Measurements from ENCODE around the gene LRRC61.

Gene LRRC61

DNA sequence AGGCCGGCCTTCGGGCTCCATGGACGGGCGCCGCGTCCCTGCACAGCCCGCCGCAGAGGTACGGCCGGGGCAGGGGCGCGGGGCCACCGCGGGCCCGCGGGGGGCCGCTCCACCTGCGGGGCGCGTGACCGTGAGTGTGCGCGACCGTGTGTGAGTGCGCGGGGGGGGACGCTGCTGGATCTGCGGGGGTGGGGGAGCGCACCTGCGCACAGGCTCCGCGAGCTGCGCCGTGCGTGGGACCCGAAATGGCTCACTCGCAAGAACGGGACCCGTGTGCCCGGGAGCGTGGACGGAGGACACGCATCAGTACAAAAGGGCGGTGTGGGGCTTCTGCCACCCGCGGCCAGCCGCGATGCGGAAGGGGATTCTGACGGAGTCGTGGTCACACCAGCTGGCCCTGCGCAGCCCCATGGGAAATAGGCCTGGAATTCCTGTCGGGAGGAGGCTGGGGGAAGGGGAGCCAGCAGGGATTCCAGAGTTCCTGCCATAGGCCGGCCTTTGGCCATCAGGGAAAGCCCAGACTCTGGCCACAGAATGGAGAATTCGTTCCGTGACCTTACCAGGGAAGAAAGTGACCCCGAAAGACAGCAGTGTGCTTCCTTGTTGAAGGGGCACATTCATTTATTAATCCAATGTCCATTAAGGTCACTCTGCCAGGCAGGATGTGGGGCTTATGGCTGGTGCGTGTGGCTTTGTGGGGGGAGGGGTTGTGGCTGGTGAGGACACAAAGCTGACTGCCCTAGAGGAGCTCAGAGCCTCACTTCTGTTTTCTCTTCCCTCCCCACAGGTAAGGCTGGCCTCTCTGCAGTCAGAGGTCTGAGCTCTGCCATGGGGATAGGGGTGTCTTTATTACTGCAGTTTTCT, 46.0 kb downstream of the LRRC61 start:
- peak; percentile 73 for FAIRE-seq
- DNase-seq (ENCODE audit: insufficient read length, low spot score) = peak; percentile 93

DNA sequence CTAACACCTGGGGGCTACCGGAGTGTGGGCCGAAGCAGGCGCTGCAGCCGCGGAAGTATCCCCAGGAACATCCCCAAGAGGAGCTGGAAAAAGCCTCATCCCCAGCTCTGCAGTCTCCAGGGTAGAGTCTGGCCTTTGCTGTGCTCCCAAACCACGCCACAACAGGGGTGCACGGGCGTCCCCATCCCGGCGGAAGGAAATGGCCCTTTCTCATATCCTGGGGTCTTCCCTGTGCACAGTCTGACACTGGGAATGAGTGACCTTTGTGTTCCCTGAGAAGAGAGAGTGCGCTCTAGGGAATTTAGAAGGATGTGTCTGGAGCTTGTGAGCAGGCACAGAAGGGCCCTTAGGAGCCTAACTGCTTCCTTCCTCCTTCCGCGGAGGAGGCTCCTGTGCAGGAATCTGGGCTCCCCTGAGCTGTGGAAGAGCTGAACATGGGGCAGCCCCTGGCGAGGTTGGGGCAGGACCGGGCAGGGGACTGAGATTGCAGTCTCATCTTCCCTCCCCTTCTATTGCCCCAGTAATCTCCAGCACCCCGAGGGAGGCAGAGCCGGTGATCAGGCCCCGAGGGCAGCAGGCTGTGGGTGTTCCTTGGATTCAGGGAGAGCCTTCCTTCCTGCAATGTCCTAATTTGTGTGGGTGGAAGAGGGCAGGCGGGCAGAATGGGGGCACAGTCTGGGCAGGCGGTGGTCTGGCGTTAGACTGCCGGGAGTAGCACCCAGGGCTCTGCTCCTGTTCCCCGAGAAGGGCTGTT, 46.8 kb downstream of the LRRC61 start:
- FAIRE-seq (no peak), DNase-seq (ENCODE audit: insufficient read length, low spot score) (no peak)

DNA sequence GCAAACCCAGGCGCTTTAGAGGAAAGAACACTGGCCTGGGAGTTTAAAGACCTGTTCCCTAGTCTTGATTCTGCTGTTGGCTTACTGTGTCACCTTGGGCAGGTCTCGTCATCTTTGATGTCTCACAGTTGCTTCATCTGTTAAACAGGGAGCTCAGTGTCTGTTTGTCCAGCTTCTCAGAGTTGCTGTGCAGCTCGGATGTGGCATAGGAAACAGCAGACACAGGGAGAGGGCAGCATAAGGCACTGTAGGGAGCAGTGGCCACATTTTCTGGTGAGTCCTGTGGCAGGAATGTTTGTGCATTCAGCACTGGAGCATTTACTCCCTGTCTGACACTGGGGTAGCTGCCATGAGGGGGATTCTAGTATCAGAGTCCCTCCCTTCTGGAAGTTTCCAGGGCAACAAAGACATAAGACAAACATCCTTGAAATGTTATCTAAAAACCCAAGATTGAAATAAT, 47.5 kb downstream of the LRRC61 start:
- DNase-seq (ENCODE audit: insufficient read length, low spot score) (no peak), FAIRE-seq (no peak)

DNA sequence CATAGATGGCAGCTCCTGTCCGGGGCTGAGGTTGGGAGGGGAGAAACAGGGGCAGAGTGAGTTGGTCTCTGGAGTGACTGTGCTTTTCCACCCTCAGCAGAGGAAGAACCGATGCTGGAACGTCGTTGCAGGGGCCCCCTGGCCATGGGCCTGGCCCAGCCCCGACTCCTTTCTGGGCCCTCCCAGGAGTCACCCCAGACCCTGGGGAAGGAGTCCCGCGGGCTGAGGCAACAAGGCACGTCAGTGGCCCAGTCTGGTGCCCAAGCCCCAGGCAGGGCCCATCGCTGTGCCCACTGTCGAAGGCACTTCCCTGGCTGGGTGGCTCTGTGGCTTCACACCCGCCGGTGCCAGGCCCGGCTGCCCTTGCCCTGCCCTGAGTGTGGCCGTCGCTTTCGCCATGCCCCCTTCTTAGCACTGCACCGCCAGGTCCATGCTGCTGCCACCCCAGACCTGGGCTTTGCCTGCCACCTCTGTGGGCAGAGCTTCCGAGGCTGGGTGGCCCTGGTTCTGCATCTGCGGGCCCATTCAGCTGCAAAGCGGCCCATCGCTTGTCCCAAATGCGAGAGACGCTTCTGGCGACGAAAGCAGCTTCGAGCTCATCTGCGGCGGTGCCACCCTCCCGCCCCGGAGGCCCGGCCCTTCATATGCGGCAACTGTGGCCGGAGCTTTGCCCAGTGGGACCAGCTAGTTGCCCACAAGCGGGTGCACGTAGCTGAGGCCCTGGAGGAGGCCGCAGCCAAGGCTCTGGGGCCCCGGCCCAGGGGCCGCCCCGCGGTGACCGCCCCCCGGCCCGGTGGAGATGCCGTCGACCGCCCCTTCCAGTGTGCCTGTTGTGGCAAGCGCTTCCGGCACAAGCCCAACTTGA, 48.2 kb downstream of the LRRC61 start:
- no peak for FAIRE-seq
- no peak for DNase-seq (ENCODE audit: insufficient read length, low spot score)

DNA sequence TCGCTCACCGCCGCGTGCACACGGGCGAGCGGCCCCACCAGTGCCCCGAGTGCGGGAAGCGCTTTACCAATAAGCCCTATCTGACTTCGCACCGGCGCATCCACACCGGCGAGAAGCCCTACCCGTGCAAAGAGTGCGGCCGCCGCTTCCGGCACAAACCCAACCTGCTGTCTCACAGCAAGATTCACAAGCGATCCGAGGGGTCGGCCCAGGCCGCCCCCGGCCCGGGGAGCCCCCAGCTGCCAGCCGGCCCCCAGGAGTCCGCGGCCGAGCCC, 48.8 kb downstream of the LRRC61 start:
- no peak for DNase-seq (ENCODE audit: insufficient read length, low spot score)
- no peak for FAIRE-seq

DNA sequence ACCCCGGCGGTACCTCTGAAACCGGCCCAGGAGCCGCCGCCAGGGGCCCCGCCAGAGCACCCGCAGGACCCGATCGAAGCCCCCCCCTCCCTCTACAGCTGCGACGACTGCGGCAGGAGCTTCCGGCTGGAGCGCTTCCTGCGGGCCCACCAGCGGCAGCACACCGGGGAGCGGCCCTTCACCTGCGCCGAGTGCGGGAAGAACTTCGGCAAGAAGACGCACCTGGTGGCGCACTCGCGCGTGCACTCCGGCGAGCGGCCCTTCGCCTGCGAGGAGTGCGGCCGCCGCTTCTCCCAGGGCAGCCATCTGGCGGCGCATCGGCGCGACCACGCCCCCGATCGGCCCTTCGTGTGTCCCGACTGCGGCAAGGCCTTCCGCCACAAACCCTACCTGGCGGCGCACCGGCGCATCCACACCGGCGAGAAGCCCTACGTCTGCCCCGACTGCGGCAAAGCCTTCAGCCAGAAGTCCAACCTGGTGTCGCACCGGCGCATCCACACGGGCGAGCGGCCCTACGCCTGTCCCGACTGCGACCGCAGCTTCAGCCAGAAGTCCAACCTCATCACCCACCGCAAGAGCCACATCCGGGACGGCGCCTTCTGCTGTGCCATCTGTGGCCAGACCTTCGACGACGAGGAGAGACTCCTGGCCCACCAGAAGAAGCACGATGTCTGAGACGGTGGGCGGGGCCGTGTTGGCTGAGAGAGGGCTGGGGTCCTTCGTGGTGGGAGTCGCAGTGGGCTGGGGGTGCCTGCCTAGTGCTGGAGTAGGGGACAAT, 49.3 kb downstream of the LRRC61 start:
- DNase-seq (ENCODE audit: insufficient read length, low spot score) (no peak), FAIRE-seq (no peak)

DNA sequence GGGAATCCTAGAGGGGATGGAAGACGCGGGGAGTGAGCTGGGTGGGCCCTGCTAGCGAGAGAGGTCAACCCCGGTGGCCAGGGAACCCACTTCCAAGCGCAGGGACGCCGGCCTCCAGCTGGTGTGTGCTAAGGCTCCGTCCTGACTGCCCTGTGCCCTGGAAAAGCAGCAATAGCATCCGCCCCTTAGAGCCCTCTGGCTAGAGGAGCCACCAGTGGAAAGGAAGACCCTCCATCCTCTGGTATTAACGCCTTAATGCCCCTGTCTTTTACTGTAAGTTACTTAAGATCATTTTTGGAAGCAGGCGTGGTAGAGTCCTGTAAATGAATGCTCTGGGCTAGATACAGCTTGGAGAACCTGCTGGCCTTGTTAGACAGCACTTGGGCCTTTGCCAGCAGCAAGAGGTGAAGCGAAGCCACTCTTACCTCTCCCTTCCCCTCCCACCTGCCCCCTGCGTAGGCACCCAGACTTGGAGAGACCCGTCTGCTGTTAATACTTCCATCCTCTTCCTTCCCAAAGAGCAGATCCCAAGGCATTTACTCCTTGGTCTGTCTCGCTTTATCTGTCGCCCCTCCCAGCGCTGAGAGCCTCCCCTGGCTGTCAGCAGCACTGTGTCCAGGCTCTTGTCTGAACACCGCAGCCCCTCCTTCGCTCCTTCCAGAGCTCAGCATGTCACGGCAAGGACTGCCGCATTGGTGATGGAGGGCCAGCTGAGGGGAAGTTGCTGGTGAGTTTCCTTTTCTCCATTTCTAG, 50.1 kb downstream of the LRRC61 start:
- FAIRE-seq (no peak), DNase-seq (ENCODE audit: insufficient read length, low spot score) (no peak)

DNA sequence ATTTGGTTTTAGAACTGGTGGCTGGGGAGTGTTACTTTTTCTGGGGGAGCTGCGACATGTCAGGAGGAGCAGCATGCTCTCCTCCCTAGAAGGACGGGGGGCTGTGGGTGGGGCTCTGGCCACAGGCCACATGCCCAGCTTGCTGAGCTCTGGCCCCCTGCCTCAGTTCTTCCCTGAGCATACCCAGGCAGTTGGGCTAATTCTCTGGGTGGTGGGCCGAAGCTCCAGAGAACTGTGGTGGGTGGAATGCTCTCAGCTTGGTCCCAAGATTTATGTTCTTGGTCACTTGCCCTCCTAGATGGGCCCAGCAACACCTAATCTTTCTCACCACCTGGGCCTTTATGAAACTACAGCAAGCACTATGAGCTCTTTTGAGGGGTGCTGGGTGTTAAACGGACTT, 50.9 kb downstream of the LRRC61 start:
- FAIRE-seq (no peak), DNase-seq (ENCODE audit: insufficient read length, low spot score) (no peak)

DNA sequence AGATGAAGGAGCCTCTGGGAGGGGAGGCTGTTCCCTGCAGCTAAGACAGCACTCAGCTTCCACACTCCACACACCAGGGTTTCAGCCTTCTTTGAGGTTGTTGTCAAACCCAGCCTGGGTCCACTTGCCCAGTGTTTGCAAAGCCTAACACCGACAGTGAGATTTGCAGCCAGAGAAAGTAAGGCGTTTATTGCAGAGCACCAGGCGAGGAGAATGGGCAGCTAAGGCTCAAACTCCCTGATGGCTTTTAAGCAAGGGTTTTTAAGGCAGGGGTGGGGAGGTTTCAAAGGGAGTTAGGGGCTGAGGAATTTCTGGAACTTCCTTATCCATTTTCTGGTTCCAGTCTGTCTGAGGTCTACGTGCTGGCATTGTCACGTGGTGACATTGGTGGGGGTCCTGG, 51.3 kb downstream of the LRRC61 start:
- FAIRE-seq = no peak
- no peak for DNase-seq (ENCODE audit: insufficient read length, low spot score)

DNA sequence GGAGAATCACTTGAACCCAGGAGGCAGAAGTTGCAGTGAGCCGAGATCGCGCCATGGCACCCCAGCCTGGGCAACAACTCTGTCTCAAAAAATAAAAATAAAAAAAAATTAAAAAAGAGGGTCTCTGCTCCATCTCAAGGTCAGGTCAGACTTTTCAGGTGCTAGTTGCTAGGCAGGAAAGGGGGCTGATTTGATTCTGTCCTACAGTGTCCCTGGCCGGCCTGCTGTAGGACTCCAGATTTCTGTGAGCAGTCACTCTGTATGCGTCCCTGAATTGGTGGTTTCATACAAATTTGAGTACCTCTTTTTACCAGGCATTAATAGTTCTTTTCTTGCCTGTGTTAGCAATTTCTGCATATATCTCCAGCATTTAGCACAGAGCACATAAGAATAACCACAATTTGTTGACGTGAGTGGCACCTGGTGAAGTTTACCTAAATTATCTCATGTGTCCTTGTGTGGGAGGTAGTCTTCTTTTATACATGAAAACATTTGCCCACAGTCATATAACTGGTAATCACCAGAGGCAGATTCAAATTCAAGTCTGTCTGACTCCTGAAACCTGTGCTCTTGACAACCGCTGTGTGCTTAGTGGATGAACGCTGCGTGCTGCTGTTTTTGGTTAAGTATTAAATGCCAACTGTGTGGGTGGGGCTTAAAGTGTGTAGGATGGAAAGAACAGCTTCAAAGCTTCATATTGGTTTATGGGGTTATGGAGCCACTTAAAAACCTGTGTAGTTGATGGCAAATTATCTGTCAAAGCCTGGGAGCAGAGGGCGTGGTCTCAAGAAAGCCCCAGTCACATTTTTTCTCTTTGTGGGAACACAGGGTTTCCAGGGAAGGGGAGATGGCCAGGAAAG, 52.7 kb downstream of the LRRC61 start:
- FAIRE-seq = peak; percentile 31
- DNase-seq (ENCODE audit: insufficient read length, low spot score) = no peak

DNA sequence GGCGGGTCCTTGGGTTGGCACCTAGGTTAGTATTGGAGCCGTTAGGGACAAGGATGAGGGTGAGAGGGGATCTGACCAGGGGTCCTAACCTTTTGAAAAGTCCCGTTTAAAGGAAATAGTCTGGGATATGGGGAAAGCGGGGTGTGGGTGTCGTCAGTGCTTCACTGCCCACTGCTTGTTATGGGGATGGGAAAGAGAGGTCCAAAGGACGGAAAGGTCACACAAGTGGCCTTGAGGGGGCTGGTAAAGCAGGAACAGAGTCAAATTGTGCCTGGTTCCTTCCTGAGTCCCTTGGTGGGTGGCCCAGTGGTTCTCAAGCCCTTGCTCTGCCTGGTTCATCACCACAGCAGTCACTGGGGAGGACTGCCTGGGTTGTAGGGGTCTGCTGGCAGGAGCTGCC, 53.4 kb downstream of the LRRC61 start:
- FAIRE-seq (no peak), DNase-seq (ENCODE audit: insufficient read length, low spot score) (no peak)

DNA sequence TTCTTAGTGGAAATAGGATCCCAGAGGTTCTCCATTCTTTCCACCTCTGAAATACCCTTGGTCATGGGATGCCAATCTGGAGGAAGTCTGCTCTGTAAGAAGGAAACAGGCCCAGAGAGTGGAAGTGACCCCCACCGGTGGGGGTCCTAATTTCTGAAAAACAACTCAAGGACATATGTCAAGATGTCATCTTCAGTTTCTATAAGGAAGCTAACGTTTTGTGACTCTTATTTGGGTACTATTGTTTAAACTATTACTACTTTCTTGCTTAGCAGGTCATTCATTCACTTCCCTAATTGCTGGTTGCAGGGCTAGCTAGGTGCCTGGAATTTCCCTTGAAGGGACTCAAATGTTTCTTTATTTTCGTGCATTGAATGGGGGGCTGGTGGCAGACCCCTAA, 54.0 kb downstream of the LRRC61 start:
- no peak for DNase-seq (ENCODE audit: insufficient read length, low spot score)
- FAIRE-seq = no peak

DNA sequence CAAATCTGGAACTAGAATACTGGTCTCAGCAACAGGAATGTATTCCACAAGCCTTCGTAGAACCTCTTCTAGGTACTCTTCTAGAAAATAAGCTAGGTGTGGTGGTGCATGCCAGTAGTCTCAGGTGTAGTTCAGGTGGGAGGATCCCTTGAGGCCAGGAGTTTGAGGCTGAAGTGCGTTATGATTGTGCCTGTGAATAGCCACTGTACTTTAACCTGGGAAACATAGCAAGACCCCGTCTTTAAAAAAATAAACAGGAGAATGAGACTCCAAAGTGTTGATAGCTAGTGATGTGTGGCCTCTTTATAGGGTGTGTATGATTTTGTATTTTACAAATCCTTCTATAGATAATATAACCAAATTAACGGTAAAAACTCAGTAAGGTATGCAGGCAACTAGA, 54.5 kb downstream of the LRRC61 start:
- FAIRE-seq = no peak

DNA sequence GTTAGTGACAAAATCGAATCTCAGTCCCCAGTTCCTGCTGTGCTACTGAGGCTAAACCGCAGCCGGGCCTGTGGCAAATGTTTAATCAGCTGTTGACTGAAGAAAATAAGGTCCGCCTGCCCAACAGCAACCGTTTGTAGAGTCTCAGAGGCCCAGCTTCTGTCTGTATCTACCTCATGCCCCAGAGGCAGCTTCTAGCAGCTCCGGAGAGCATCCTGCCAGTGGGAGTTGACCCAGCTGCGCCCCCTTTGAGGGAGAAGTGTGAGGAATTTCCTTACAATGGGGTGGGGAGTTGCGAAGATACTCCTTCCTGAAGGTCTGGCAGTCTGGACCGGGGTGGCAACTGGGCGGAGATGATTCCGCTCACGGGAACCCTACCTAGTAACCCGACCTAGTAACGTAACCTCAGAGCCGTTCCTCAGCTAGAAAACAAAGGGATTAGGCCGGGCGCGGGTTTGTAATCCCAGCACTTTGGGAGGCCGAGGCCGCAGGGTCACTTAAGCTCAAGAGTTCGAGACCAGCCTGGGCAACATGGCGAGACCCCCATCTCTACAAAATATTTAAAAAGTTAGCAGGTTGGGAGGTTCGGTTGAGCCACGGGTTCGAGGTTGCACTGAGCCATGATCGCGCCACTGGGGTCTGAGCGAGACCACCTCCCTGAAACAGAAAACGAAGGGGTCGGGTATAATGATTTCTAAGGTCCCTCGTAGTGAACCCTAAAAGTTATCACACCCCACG, 55.1 kb downstream of the LRRC61 start:
- DNase-seq (ENCODE audit: insufficient read length, low spot score) (no peak), FAIRE-seq (peak; percentile 90)

More for the DNA sequence above, 54.5 kb downstream of the LRRC61 start:
- DNase-seq (ENCODE audit: insufficient read length, low spot score) = no peak

DNA sequence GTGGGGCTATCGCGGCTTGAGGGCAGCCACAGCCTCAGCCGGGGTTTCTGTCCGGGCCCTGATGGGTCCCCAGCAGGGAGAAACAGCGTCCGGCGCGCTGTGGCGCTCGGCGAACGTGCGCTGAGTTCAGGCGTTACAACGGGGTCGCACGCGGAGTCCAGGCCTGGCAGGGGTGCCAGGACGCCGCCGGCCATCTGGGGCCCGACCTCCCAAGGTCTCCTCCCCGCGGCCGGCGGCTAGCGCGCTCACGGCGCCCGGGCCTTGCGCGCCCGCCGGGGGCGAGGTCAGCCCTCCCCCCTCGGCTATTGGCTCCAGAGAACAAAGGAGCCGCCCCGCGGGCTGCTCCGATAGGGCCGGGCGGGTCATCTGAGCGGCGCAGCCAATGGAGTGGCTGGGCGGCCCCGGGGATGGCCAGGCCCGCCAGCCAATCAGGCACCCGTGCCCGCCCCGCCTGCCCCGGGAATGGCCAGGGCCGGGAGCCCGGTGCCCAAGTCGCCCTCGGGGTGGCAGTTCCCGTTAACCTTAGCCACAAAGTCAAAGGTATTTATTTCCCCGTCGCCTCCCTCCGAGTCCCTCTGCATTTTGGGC, 55.8 kb downstream of the LRRC61 start, which contains the start of gene ZNF775:
Gene ZNF775, plus strand, starts transcription at position 478 of the 588 bp plus-strand sequence. CDS start 9,141 bp downstream, outside the sequence.
- peak; percentile 95 for DNase-seq (ENCODE audit: insufficient read length, low spot score)
- peak; percentile 80 for FAIRE-seq

DNA sequence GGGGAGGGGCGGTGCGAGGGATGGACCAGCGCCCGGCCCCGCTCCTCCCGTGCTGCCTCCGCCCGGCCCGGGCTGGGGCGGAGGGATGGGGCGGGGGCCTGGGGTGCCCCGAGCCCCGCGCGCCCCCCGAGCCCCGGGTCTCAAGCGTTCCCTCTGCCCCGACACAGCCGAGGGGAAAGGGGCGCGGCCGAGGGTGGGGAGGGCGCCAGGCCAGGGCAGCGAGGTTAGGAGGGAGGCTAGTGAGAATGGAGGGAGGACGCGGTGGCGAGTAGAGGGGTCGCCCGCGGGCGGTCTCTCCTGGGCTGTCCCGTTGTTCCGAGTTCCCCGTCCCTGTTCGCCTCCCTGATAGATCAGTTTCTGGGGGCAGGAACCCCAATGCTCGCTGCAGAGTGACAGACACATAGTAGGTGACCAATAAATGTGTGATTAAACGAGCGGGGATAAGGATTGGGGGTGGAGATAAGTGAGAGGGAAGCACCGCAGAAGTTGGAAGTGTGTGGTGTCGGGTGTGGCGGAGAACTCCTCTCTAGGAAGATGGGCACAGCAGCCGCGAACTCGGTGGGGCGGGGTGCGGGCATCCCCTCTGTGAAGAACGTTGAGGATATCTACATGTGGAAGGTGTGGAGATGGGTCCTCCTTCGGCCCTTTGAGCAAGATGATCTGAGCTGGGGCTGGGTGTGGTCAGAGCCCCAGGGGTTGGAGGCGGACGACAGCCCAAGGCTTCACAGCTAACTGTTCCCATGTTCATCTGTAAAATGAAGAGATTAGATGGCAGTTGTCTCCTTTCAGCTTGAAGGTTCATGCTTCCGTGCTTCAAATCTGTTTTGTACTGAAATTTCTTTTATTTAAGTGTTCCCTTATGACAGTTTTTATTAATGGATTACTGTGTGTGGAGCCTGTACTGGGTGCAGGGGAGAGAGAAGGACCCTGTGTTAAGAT, 56.6 kb downstream of the LRRC61 start:
- DNase-seq (ENCODE audit: insufficient read length, low spot score) = no peak
- peak; percentile 62 for FAIRE-seq

DNA sequence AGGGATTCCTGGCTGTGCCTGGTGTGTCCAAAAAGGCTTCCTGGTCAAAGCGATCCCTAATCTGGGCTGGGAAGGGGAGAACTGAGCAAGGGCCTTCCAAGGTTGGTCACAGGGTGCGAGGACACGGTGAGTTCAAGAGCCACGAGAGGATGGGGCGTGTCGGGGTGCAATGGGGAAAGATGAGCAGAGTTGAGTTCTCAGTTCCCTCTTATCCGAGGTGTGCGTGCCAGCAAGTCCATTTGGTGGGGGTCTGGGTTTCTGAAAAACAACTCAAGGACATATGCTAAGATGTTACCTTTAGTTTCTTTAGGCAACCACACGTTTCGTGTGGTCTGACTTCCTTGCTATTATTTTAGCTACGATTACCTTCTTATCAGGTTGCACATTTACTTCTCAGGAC, 57.3 kb downstream of the LRRC61 start:
- FAIRE-seq (peak; percentile 70), DNase-seq (ENCODE audit: insufficient read length, low spot score) (no peak)
